ENCODE data around the gene SIAH3. TPM values are rescaled to one million over a fixed set of nuclear protein-coding genes. Genes with fewer than 3 reads are reported as not detected.

Gene SIAH3
- total and polyA plus RNA-seq, 3 donors from 2014 or later = 0.19 to 0.47 (median 0.36) TPM

- WGBS, 2 donors = 79 to 90% methylated on average over 2 of the region's 2 CpGs
- no peaks in the 10 kb centered on the region for H3K9me3 ChIP-seq
- intact Hi-C loops (cut with DNase I; ENCODE audit: low total_unique reads) = no loop called here
These were observed 29.8 kb upstream of the SIAH3 start for GRCh38 chr13:45881353-45881752.

GRCh38 chr13:45880242-45880641 lies 28.7 kb upstream of the SIAH3 start:
- Histone ChIP-seq H3K4me1 (no peaks in the 10 kb centered on the region), H3K36me3 (ENCODE audit: low read depth, missing control alignments) (no peaks in the 10 kb centered on the region), H3K4me3 (no peak overlapping the region), H3K9me3 (no peaks in the 10 kb centered on the region), H3K27me3 (no peaks in the 10 kb centered on the region), H3K27ac (no peak overlapping the region)
- 77 to 95% methylated on average over 2 of the region's 2 CpGs for WGBS, 2 donors
- TF ChIP-seq POLR2A (IDR thresholded peaks at IDR 0.05) = no peak
- TF ChIP-seq, protein P1, sequence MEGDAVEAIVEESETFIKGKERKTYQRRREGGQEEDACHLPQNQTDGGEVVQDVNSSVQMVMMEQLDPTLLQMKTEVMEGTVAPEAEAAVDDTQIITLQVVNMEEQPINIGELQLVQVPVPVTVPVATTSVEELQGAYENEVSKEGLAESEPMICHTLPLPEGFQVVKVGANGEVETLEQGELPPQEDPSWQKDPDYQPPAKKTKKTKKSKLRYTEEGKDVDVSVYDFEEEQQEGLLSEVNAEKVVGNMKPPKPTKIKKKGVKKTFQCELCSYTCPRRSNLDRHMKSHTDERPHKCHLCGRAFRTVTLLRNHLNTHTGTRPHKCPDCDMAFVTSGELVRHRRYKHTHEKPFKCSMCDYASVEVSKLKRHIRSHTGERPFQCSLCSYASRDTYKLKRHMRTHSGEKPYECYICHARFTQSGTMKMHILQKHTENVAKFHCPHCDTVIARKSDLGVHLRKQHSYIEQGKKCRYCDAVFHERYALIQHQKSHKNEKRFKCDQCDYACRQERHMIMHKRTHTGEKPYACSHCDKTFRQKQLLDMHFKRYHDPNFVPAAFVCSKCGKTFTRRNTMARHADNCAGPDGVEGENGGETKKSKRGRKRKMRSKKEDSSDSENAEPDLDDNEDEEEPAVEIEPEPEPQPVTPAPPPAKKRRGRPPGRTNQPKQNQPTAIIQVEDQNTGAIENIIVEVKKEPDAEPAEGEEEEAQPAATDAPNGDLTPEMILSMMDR (IDR thresholded peaks at IDR 0.05) = no peak
- no peak for DNase-seq
- intact Hi-C loops (cut with DNase I; ENCODE audit: low total_unique reads) = no loop called here

More at GRCh38 chr13:45881353-45881752, 29.8 kb upstream of the SIAH3 start:
- H3K36me3 ChIP-seq (ENCODE audit: low read depth, missing control alignments) = no peaks in the 10 kb centered on the region
- no peaks in the 10 kb centered on the region for H3K27me3 ChIP-seq
- TF ChIP-seq, protein P1 (IDR thresholded peaks at IDR 0.05) = no peak
- no peak for TF ChIP-seq POLR2A (IDR thresholded peaks at IDR 0.05)
- H3K27ac ChIP-seq = no peak overlapping the region
- DNase-seq = no peak
- H3K4me3 ChIP-seq = no peak overlapping the region
- no peaks in the 10 kb centered on the region for H3K4me1 ChIP-seq

DNA sequence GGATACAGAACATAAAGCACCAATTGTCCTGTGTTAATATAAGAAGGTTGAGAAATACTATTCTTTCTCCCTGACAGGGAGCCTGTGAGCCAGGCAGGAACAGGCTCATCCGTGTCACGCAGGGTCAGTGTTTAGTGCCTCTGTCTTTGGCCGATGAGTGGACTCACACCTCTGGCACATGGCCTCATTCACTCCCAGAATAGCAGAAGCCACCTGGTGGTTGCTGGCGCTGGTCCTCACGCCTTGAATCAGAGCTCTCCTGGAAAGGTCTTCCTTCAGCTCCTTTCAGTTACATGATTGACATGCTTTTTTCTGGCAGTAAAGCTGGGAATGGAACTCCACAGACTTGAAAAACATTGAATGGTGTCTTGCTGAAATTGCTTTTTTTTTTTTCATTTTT lies 28.1 kb upstream of the SIAH3 start:
- intact Hi-C loops (cut with DNase I; ENCODE audit: low total_unique reads) = no loop called here
- TF ChIP-seq, protein P1 (IDR thresholded peaks at IDR 0.05) = no peak
- TF ChIP-seq POLR2A (IDR thresholded peaks at IDR 0.05) = no peak
- H3K4me1 ChIP-seq = no peaks in the 10 kb centered on the region
- no peak overlapping the region for H3K27ac ChIP-seq
- H3K27me3 ChIP-seq = no peaks in the 10 kb centered on the region
- WGBS, 2 donors = 33 to 42% methylated on average over 5 of the region's 5 CpGs
- no peaks in the 10 kb centered on the region for H3K36me3 ChIP-seq (ENCODE audit: low read depth, missing control alignments)
- H3K4me3 ChIP-seq = no peak overlapping the region
- H3K9me3 ChIP-seq = no peaks in the 10 kb centered on the region
- no peak for DNase-seq

- H3K36me3 ChIP-seq (ENCODE audit: low read depth, missing control alignments) = no peaks in the 10 kb centered on the region
- no peaks in the 10 kb centered on the region for H3K27me3 ChIP-seq
- WGBS, 2 donors = 87 to 96% methylated on average over 5 of the region's 5 CpGs
- no peaks in the 10 kb centered on the region for H3K9me3 ChIP-seq
- no peaks in the 10 kb centered on the region for H3K4me1 ChIP-seq
- intact Hi-C loops (cut with DNase I; ENCODE audit: low total_unique reads) = no loop called here
- no peak overlapping the region for H3K4me3 ChIP-seq
- no peak for TF ChIP-seq POLR2A (IDR thresholded peaks at IDR 0.05)
- TF ChIP-seq, protein P1 (IDR thresholded peaks at IDR 0.05) = no peak
- H3K27ac ChIP-seq = no peak overlapping the region
- no peak for DNase-seq
These were observed 27.4 kb upstream of the SIAH3 start for GRCh38 chr13:45878966-45879365.

- no peak for TF ChIP-seq POLR2A (IDR thresholded peaks at IDR 0.05)
- TF ChIP-seq, protein P1 (IDR thresholded peaks at IDR 0.05) = no peak
- H3K27ac ChIP-seq = no peak overlapping the region
- no peaks in the 10 kb centered on the region for H3K9me3 ChIP-seq
- intact Hi-C loops (cut with DNase I; ENCODE audit: low total_unique reads) = no loop called here
- H3K27me3 ChIP-seq = no peaks in the 10 kb centered on the region
- DNase-seq = no peak
- no peaks in the 10 kb centered on the region for H3K4me1 ChIP-seq
- WGBS, 2 donors = 78 to 92% methylated on average over 4 of the region's 4 CpGs
- no peaks in the 10 kb centered on the region for H3K36me3 ChIP-seq (ENCODE audit: low read depth, missing control alignments)
- H3K4me3 ChIP-seq = no peak overlapping the region
These were observed 25.2 kb upstream of the SIAH3 start for GRCh38 chr13:45876781-45877180.
